SK-N-SH (cell line): ENCODE data around the gene PTGR3. TPM values are rescaled to one million over a fixed set of nuclear protein-coding genes. Genes with fewer than 3 reads are reported as not detected.

ENCODE experiments used
- CTCF ChIA-PET: fragments of 300-600, 350-600 bp; formaldehyde crosslinking; extraction: SDS; loops from one replicate; lab custom pipeline; 2021; lab: Yijun Ruan, JAX
- POLR2A ChIA-PET: fragments of 350-600 bp; sonication (Branson Sonifier 250); formaldehyde crosslinking; extraction: SDS; loops from one replicate; lab custom pipeline; 2020; ENCODE audit warnings: antibody characterized with exemption, inconsistent platforms; lab: Yijun Ruan, JAX
- DNase-seq: peaks from one replicate; pipeline ENCODE4 v3.0.0; 2012
- H2AFZ ChIP-seq: fragments of 200-600 bp; sonication (generic); 2 replicates; pipeline ENCODE4 v1.8.1; 2016; ENCODE audit warnings: antibody characterized with exemption, mild to moderate bottlenecking, low read depth
- H3F3A ChIP-seq: fragments of 200-600 bp; sonication (generic); replicated peaks from 2 replicates; pipeline ENCODE3; 2016; ENCODE audit warnings: antibody characterized with exemption, mild to moderate bottlenecking; ENCODE audit not compliant: insufficient read depth
- H3K27ac ChIP-seq, 2 experiments: fragments of 200-500 bp in 1 of 2; fragments of 200-600 bp in 1 of 2; sonication (Bioruptor generic) in 1 of 2; sonication (generic), shearing (Covaris generic) in 1 of 2; 2 replicates each; pipeline versions ENCODE4 v1.5.1 to v1.6.1; 2014 to 2016; ENCODE audit warnings: low read depth in 2 of 2, inconsistent platforms in 1 of 2, low read length in 1 of 2, mild to moderate bottlenecking in 1 of 2, mixed read lengths in 1 of 2
- H3K27me3 ChIP-seq: fragments of 200-600 bp; sonication (generic), shearing (Covaris generic); 2 replicates; pipeline ENCODE4 v1.6.1; 2016; ENCODE audit warnings: mixed run types; ENCODE audit not compliant: insufficient read depth
- H3K36me3 ChIP-seq, 2 experiments: fragments of 200-500 bp in 1 of 2; fragments of 200-600 bp in 1 of 2; sonication (Bioruptor generic) in 1 of 2; sonication (generic) in 1 of 2; replicated peaks in 1 of 2; 2 replicates each; pipeline versions ENCODE3 to v1.5.1; 2014 to 2016; ENCODE audit warnings: low read length in 1 of 2, mild to moderate bottlenecking in 1 of 2; ENCODE audit not compliant: insufficient read depth in 2 of 2, control insufficient read depth in 1 of 2
- H3K4me1 ChIP-seq, 2 experiments: fragments of 200-500 bp in 1 of 2; fragments of 200-600 bp in 1 of 2; sonication (Bioruptor generic) in 1 of 2; sonication (generic), shearing (Covaris generic) in 1 of 2; 2 replicates each; pipeline versions ENCODE4 v1.5.1 to v1.6.1; 2014 to 2016; ENCODE audit warnings: low read depth in 1 of 2, low read length in 1 of 2, mixed run types in 1 of 2; ENCODE audit not compliant: insufficient read depth in 2 of 2, control insufficient read depth in 1 of 2
- H3K4me2 ChIP-seq: fragments of 200-600 bp; sonication (generic), shearing (Covaris generic); 2 replicates; pipeline ENCODE4 v1.6.1; 2017; ENCODE audit warnings: mixed run types
- H3K4me3 ChIP-seq, 2 experiments: fragments of 200-500 bp in 1 of 2; fragments of 200-600 bp in 1 of 2; sonication (Bioruptor generic) in 1 of 2; sonication (generic), shearing (Covaris generic) in 1 of 2; 2 replicates each; pipeline versions ENCODE4 v1.5.1 to v1.8.1; 2014 to 2016; ENCODE audit warnings: low read depth in 2 of 2, inconsistent platforms in 1 of 2, low read length in 1 of 2, mild to moderate bottlenecking in 1 of 2, mixed read lengths in 1 of 2, moderate library complexity in 1 of 2
- H3K79me2 ChIP-seq: fragments of 200-600 bp; sonication (generic); 2 replicates; pipeline ENCODE4 v1.8.1; 2017; ENCODE audit warnings: mild to moderate bottlenecking; ENCODE audit not compliant: insufficient read depth
- H3K9ac ChIP-seq: fragments of 200-600 bp; sonication (generic); 2 replicates; pipeline ENCODE4 v1.6.1; 2017; ENCODE audit warnings: mixed run types
- H3K9me2 ChIP-seq: fragments of 200-600 bp; sonication (generic); 2 replicates; pipeline ENCODE4 v1.6.1; 2017; ENCODE audit warnings: mixed run types
- H3K9me3 ChIP-seq: fragments of 200-600 bp; sonication (generic); 2 replicates; pipeline ENCODE4 v1.6.1; 2017; ENCODE audit warnings: mixed run types, mild to moderate bottlenecking, moderate library complexity
- H4K20me1 ChIP-seq: fragments of 200-600 bp; sonication (generic); 2 replicates; pipeline ENCODE4 v1.6.1; 2017; ENCODE audit warnings: mild to moderate bottlenecking, mixed run types; ENCODE audit not compliant: insufficient read depth
- ELF1 ChIP-seq: IDR thresholded peaks from 2 replicates; pipeline ENCODE4 v1.4.0; 2012
- FOXJ3 ChIP-seq: sonication (generic); formaldehyde crosslinking; IDR thresholded peaks from 2 replicates; pipeline ENCODE4 v1.5.1; 2020; ENCODE audit warnings: mild to moderate bottlenecking, missing genetic modification reagents
- FOXM1 ChIP-seq: IDR thresholded peaks from 2 replicates; pipeline ENCODE4 v1.4.0; 2012; ENCODE audit warnings: low read depth, mild to moderate bottlenecking
- GABPA ChIP-seq: IDR thresholded peaks from 2 replicates; pipeline ENCODE4 v1.4.0; 2012; ENCODE audit warnings: low read depth, mild to moderate bottlenecking
- IRF3 ChIP-seq: fragments of 150-350 bp; IDR thresholded peaks from 2 replicates; pipeline ENCODE4 v1.6.1; 2016; ENCODE audit warnings: mild to moderate bottlenecking, low read depth, low read length
- JUND ChIP-seq: IDR thresholded peaks from 2 replicates; pipeline ENCODE4 v1.4.0; 2012
- MXI1 ChIP-seq: IDR thresholded peaks from 2 replicates; pipeline ENCODE4 v1.6.1; 2012; ENCODE audit warnings: mild to moderate bottlenecking, low read depth, low read length, improper control_type of control experiment
- NFIC ChIP-seq: IDR thresholded peaks from 2 replicates; pipeline ENCODE4 v1.4.0; 2012; ENCODE audit warnings: borderline replicate concordance
- RXRA ChIP-seq: IDR thresholded peaks from 2 replicates; pipeline ENCODE4 v1.4.0; 2012; ENCODE audit warnings: low read depth, mild to moderate bottlenecking, borderline replicate concordance
- SIN3A ChIP-seq: IDR thresholded peaks from 2 replicates; pipeline ENCODE4 v1.6.1; 2012; ENCODE audit warnings: low read depth, mild to moderate bottlenecking, low read length, moderate library complexity, borderline replicate concordance
- SMC3 ChIP-seq: IDR thresholded peaks from 2 replicates; pipeline ENCODE4 v1.6.1; 2012; ENCODE audit warnings: low read depth, low read length, improper control_type of control experiment
- TAF1 ChIP-seq: IDR thresholded peaks from 2 replicates; pipeline ENCODE4 v1.6.1; 2012; ENCODE audit warnings: low read depth, mild to moderate bottlenecking, low read length, moderate library complexity, borderline replicate concordance
- YY1 ChIP-seq: IDR thresholded peaks from 2 replicates; pipeline ENCODE4 v1.4.0; 2012; ENCODE audit warnings: low read depth, mild to moderate bottlenecking
- WGBS: methylation state at CpG from one replicate; pipeline ENCODE4 v1.1.6; 2017; ENCODE audit warnings: low lambda C conversion rate; 5-methylcytosine and 5-hydroxymethylcytosine counted together
- polyA plus RNA-seq, 3 experiments: library from polyadenylated mRNA; depleted of rRNA; stranded (reverse); fragments of >200 nt; gene quantifications; 2 replicates each; pipeline ENCODE4 v1.2.3, GENCODE V29; 2012
- TF ChIP-seq, protein P1 (sequence below): IDR thresholded peaks from 2 replicates; pipeline ENCODE4 v1.6.1; 2012; ENCODE audit warnings: mild to moderate bottlenecking, low read depth, low read length, moderate library complexity
- TF ChIP-seq, protein P2 (sequence below): IDR thresholded peaks from 2 replicates; pipeline ENCODE4 v1.4.0; 2012; ENCODE audit warnings: low read depth
- TF ChIP-seq, protein P3 (sequence below): fragments of 150-350 bp; IDR thresholded peaks from 2 replicates; pipeline ENCODE4 v1.6.1; 2017; ENCODE audit warnings: antibody characterized with exemption, low read length, low read depth, borderline replicate concordance

PTGR3 gene
- polyA plus RNA-seq, 1 of the 3 experiments (the other 2 are of a cell fraction): 20.7 TPM

DNA sequence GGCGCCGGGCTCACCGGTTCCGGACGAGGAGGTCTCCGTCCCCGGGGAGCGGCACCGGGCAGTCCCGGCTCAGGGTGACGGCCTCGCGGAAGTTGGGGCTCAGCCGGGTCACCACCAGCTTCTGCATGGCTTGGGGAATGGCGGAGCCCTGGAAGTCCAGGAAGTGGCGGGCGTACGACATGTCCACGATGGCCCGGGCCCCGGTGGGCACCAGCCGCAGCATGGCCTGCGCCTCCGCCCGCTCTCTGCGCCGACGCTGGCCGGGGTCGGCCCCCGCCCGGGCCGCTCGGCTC lies 157 bp downstream of the PTGR3 start (continued):
- TF ChIP-seq, protein P1, sequence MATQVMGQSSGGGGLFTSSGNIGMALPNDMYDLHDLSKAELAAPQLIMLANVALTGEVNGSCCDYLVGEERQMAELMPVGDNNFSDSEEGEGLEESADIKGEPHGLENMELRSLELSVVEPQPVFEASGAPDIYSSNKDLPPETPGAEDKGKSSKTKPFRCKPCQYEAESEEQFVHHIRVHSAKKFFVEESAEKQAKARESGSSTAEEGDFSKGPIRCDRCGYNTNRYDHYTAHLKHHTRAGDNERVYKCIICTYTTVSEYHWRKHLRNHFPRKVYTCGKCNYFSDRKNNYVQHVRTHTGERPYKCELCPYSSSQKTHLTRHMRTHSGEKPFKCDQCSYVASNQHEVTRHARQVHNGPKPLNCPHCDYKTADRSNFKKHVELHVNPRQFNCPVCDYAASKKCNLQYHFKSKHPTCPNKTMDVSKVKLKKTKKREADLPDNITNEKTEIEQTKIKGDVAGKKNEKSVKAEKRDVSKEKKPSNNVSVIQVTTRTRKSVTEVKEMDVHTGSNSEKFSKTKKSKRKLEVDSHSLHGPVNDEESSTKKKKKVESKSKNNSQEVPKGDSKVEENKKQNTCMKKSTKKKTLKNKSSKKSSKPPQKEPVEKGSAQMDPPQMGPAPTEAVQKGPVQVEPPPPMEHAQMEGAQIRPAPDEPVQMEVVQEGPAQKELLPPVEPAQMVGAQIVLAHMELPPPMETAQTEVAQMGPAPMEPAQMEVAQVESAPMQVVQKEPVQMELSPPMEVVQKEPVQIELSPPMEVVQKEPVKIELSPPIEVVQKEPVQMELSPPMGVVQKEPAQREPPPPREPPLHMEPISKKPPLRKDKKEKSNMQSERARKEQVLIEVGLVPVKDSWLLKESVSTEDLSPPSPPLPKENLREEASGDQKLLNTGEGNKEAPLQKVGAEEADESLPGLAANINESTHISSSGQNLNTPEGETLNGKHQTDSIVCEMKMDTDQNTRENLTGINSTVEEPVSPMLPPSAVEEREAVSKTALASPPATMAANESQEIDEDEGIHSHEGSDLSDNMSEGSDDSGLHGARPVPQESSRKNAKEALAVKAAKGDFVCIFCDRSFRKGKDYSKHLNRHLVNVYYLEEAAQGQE: no peak

- Histone ChIP-seq H3K79me2 (peaks cover 65% of the 10 kb centered on the region), H3K27me3 (no peaks in the 10 kb centered on the region), H3K4me2 (peak overlapping the region; percentile 83), H2AFZ (peak overlapping the region; percentile 23; the same call in 1 of the 2 replicates), H3K9me3 (no peaks in the 10 kb centered on the region), H3K9me2 (no peaks in the 10 kb centered on the region), H3K27ac (peak overlapping the region; percentile 82 to 97), H3F3A (peaks cover 20% of the 10 kb centered on the region), H3K36me3 (no peaks in the 10 kb centered on the region), H4K20me1 (peaks cover 11% of the 10 kb centered on the region), H3K4me3 (peak overlapping the region; percentile 90 to 98), H3K9ac (peak overlapping the region; percentile 84), H3K4me1 (peaks cover 23 to 41% of the 10 kb centered on the region in 2 experiments)
- TF ChIP-seq SIN3A (0 out of 2 replicates have a peak, but pooled peaks have one; percentile 33), FOXM1 (no peak), YY1 (no peak), MXI1 (peak; percentile 54; the same call in 1 of the 2 replicates)
- TF ChIP-seq, protein P2, sequence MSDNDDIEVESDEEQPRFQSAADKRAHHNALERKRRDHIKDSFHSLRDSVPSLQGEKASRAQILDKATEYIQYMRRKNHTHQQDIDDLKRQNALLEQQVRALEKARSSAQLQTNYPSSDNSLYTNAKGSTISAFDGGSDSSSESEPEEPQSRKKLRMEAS: peak; percentile 51
- DNase-seq: peak; percentile 75
- CTCF ChIA-PET: interaction anchor here (1.2 to 2.4 kb wide), 3 partner anchors 35 to 271 kb away, joined by 3 to 10 read pairs (median 4); no protein-coding TSS in a partner anchor
- under 1% methylated on average over 30 of the region's 65 CpGs for WGBS
- POLR2A ChIA-PET: no interaction called here
These were observed 644 bp downstream of the PTGR3 start for GRCh38 chr18:75208155-75208835.

DNA sequence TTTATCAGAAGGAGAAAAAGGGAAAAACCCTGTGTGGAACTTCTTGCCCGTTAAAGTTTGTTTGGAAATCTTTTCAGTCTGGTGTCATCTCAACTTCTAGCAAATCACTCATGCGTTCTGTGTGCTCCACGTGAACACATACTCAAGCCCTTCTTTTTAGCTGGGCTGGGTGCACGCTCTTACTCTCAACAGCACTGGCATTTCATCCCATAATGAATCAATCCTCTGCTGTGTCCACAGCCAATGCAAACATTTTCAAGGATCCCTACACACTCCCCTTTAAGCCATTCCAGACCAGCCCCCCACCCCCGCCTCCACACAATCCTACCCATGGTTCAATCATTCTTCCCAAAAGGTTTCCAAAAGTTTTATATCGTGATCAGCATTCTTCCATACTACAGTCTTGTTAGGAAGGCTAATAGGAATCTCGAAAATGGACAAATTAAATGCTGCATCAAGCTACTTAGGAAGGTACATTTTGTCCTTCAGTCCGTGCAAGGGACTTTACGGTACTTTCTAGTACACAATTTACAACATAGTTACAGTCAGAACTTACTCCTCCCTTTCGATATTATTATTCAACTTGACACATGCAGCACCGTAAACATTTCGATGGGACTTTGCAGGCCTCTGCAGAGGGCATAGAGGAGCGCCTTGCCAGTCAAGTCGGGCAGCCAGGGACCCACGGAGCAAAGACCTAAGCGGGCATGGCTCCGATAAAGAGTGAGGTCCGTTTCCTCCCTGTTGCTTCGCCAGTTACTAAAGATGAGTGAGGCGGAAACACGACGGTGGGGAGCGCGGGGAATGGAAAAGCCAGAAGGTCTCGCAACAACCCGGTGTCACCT lies 1.4 kb downstream of the PTGR3 start:
- H3K9me2 ChIP-seq: no peaks in the 10 kb centered on the region
- no peak for DNase-seq
- peak overlapping the region; percentile 84 for H3K9ac ChIP-seq
- H2AFZ ChIP-seq: no peak overlapping the region; the same call in 1 of the 2 replicates
- ChIA-PET POLR2A (no interaction called here), CTCF (no interaction called here)
- whole genome bisulfite sequencing: 18% methylated on average over 17 of the region's 26 CpGs
- peaks cover 11% of the 10 kb centered on the region for H4K20me1 ChIP-seq
- peak overlapping the region; percentile 90 to 98 for H3K4me3 ChIP-seq
- no peaks in the 10 kb centered on the region for H3K27me3 ChIP-seq
- H3K36me3 ChIP-seq: no peaks in the 10 kb centered on the region
- peaks cover 16% of the 10 kb centered on the region for H3F3A ChIP-seq
- peak overlapping the region in 1 of 2 experiments; percentile 82; a peak in 2 of 4 replicates for H3K27ac ChIP-seq
- peaks cover 64% of the 10 kb centered on the region for H3K79me2 ChIP-seq
- H3K9me3 ChIP-seq: no peaks in the 10 kb centered on the region
- H3K4me1 ChIP-seq: peaks cover 21 to 42% of the 10 kb centered on the region in 2 experiments
- H3K4me2 ChIP-seq: peak overlapping the region; percentile 83
- TF ChIP-seq GABPA: no peak
- TF ChIP-seq YY1: no peak
- no peak for TF ChIP-seq FOXJ3 (CRISPR knock-in tag)
- no peak for TF ChIP-seq TAF1
- TF ChIP-seq NFIC: no peak
- TF ChIP-seq JUND: no peak
- no peak for TF ChIP-seq SMC3
- TF ChIP-seq, protein P3, sequence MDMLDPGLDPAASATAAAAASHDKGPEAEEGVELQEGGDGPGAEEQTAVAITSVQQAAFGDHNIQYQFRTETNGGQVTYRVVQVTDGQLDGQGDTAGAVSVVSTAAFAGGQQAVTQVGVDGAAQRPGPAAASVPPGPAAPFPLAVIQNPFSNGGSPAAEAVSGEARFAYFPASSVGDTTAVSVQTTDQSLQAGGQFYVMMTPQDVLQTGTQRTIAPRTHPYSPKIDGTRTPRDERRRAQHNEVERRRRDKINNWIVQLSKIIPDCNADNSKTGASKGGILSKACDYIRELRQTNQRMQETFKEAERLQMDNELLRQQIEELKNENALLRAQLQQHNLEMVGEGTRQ: no peak
- no peak for TF ChIP-seq RXRA
- TF ChIP-seq IRF3: no peak
- no peak for TF ChIP-seq ELF1
